H1 (cell line): Measurements from ENCODE around the gene CAT. TPM values are rescaled to one million over a fixed set of nuclear protein-coding genes. Genes with fewer than 3 reads are reported as not detected.

Experiments used
- CTCF ChIA-PET: fragments of 300-600 bp; sonication (Branson Sonifier 250); formaldehyde crosslinking; loops from one replicate; lab custom pipeline; 2021; ENCODE audit not compliant: partially characterized antibody; lab: Charles Lee
- POLR2A ChIA-PET: fragments of 300-600 bp; sonication (Branson Sonifier 250); formaldehyde crosslinking; loops from one replicate; lab custom pipeline; 2021; ENCODE audit warnings: inconsistent platforms; ENCODE audit not compliant: partially characterized antibody; lab: Charles Lee
- DNase-seq, 2 experiments: peaks; one replicate each; pipeline versions ENCODE4 v3.0.0 to v3.0.0-alpha.2; 2010 to 2022; ENCODE audit warnings: low spot score in 2 of 2, low read depth in 1 of 2, mixed read lengths in 1 of 2
- FAIRE-seq: peaks from 2 replicates; lab custom pipeline; 2011; peaks lifted over from hg19 to GRCh38; lab: Jason Lieb, UNC
- H2AFZ ChIP-seq: 2 replicates; pipeline ENCODE4 v1.8.1; 2012; ENCODE audit warnings: low read length, inconsistent platforms
- H2AK5ac ChIP-seq: 2 replicates; pipeline ENCODE4 v1.6.1; 2013; ENCODE audit warnings: low read depth, low read length
- H2BK120ac ChIP-seq: replicated peaks from 2 replicates; pipeline ENCODE3; 2013; ENCODE audit warnings: low read depth, low read length, inconsistent platforms
- H2BK12ac ChIP-seq: 2 replicates; pipeline ENCODE4 v1.6.1; 2013; ENCODE audit warnings: low read depth, low read length
- H2BK15ac ChIP-seq: 2 replicates; pipeline ENCODE4 v1.6.1; 2013; ENCODE audit warnings: low read length
- H2BK20ac ChIP-seq: 2 replicates; pipeline ENCODE4 v1.6.1; 2013; ENCODE audit warnings: low read length
- H2BK5ac ChIP-seq: 2 replicates; pipeline ENCODE4 v1.6.1; 2013; ENCODE audit warnings: low read depth, low read length
- H3K14ac ChIP-seq: 2 replicates; pipeline ENCODE4 v1.6.1; 2013; ENCODE audit warnings: inconsistent platforms; ENCODE audit not compliant: insufficient read length
- H3K18ac ChIP-seq: 2 replicates; pipeline ENCODE4 v1.6.1; 2013; ENCODE audit warnings: low read length; ENCODE audit errors: extremely low read depth
- H3K23ac ChIP-seq: 2 replicates; pipeline ENCODE4 v1.6.1; 2013; ENCODE audit warnings: inconsistent platforms; ENCODE audit not compliant: insufficient read length
- H3K23me2 ChIP-seq: 2 replicates; pipeline ENCODE4 v1.6.1; 2013; ENCODE audit warnings: low read depth, low read length
- H3K27ac ChIP-seq: 2 replicates; pipeline ENCODE4 v1.6.1; 2011; ENCODE audit warnings: low read depth, low read length, inconsistent platforms
- H3K27me3 ChIP-seq, 4 experiments: replicated peaks in 1 of 4; 1 replicate in 1 of 4; 2 replicates in 3 of 4; pipeline versions ENCODE4 v1.6.1 to v1.8.1; 2011 to 2013; ENCODE audit warnings: low read length in 3 of 4, mild to moderate bottlenecking in 3 of 4, inconsistent platforms in 2 of 4, mixed read lengths in 2 of 4, moderate library complexity in 1 of 4; ENCODE audit not compliant: control insufficient read depth in 3 of 4, insufficient read depth in 3 of 4; ENCODE audit errors: extremely low read depth in 1 of 4
- H3K36me3 ChIP-seq, 4 experiments: 2 replicates each; pipeline versions ENCODE4 v1.6.1 to v1.8.1; 2011 to 2013; ENCODE audit warnings: mild to moderate bottlenecking in 4 of 4, low read length in 3 of 4, moderate library complexity in 2 of 4, control low read depth in 1 of 4, inconsistent platforms in 1 of 4; ENCODE audit not compliant: insufficient read depth in 4 of 4, control insufficient read depth in 2 of 4
- H3K4ac ChIP-seq: replicated peaks from 2 replicates; pipeline ENCODE3; 2013; ENCODE audit warnings: low read length, low read depth, mixed read lengths, inconsistent platforms; ENCODE audit not compliant: insufficient read length
- H3K4me1 ChIP-seq, 4 experiments: replicated peaks in 1 of 4; 1 replicate in 1 of 4; 2 replicates in 3 of 4; pipeline versions ENCODE4 v1.6.1 to v1.8.1; 2011 to 2013; ENCODE audit warnings: low read length in 3 of 4, inconsistent platforms in 2 of 4, mixed read lengths in 1 of 4; ENCODE audit not compliant: insufficient read depth in 4 of 4, control insufficient read depth in 3 of 4
- H3K4me2 ChIP-seq, 2 experiments: 2 replicates each; pipeline versions ENCODE4 v1.6.1 to v1.8.1; 2011 to 2013; ENCODE audit warnings: low read depth in 2 of 2, low read length in 2 of 2, control low read depth in 1 of 2, inconsistent platforms in 1 of 2, mild to moderate bottlenecking in 1 of 2; ENCODE audit not compliant: insufficient read depth in 1 of 2
- H3K4me3 ChIP-seq, 4 experiments: fragments of 200-600, 300-600 bp in 1 of 4; sonication (generic), shearing (Covaris generic), sonication (Bioruptor Twin) in 1 of 4; 2 replicates each; pipeline versions ENCODE4 v1.5.1 to v1.8.1; 2011 to 2016; ENCODE audit warnings: low read length in 4 of 4, low read depth in 3 of 4, control low read depth in 2 of 4, inconsistent platforms in 2 of 4, mild to moderate bottlenecking in 2 of 4, mixed read lengths in 1 of 4, moderate library complexity in 1 of 4; ENCODE audit not compliant: insufficient read depth in 2 of 4; ENCODE audit errors: extremely low read depth in 1 of 4
- H3K56ac ChIP-seq: replicated peaks from 2 replicates; pipeline ENCODE3; 2013; ENCODE audit warnings: low read depth, mild to moderate bottlenecking, mixed read lengths, low read length, inconsistent platforms; ENCODE audit not compliant: insufficient read length
- H3K79me1 ChIP-seq: 2 replicates; pipeline ENCODE4 v1.6.1; 2013; ENCODE audit warnings: low read depth, low read length, control low read depth
- H3K79me2 ChIP-seq, 2 experiments: 2 replicates each; pipeline versions ENCODE4 v1.6.1 to v1.8.1; 2012 to 2013; ENCODE audit warnings: low read length in 2 of 2, mild to moderate bottlenecking in 2 of 2, inconsistent platforms in 1 of 2; ENCODE audit not compliant: insufficient read depth in 2 of 2, control insufficient read depth in 1 of 2
- H3K9ac ChIP-seq, 4 experiments: replicated peaks in 1 of 4; 1 replicate in 1 of 4; 2 replicates in 3 of 4; pipeline versions ENCODE4 v1.6.1 to v1.8.1; 2011 to 2013; ENCODE audit warnings: low read depth in 3 of 4, low read length in 3 of 4, control low read depth in 2 of 4, mild to moderate bottlenecking in 2 of 4, moderate library complexity in 2 of 4, inconsistent platforms in 1 of 4; ENCODE audit errors: extremely low read depth in 1 of 4
- H3K9me3 ChIP-seq, 2 experiments: 2 replicates each; pipeline versions ENCODE4 v1.6.1 to v1.8.1; 2012 to 2013; ENCODE audit warnings: mild to moderate bottlenecking in 2 of 2, moderate library complexity in 2 of 2, control low read depth in 1 of 2, inconsistent platforms in 1 of 2, low read depth in 1 of 2, low read length in 1 of 2, mixed read lengths in 1 of 2; ENCODE audit not compliant: insufficient read depth in 2 of 2
- H4K20me1 ChIP-seq, 2 experiments: replicated peaks in 1 of 2; 2 replicates each; pipeline versions ENCODE3 to v1.8.1; 2011 to 2013; ENCODE audit warnings: inconsistent platforms in 2 of 2, low read length in 2 of 2, mild to moderate bottlenecking in 1 of 2; ENCODE audit not compliant: insufficient read depth in 2 of 2, control insufficient read depth in 1 of 2
- H4K5ac ChIP-seq: 2 replicates; pipeline ENCODE4 v1.6.1; 2013; ENCODE audit warnings: low read length, low read depth, mixed read lengths, inconsistent platforms; ENCODE audit not compliant: insufficient read length
- H4K8ac ChIP-seq: 2 replicates; pipeline ENCODE4 v1.8.0; 2013; ENCODE audit warnings: mild to moderate bottlenecking, moderate library complexity, low read length, inconsistent platforms; ENCODE audit not compliant: insufficient read depth; ENCODE audit errors: extremely low read depth
- H4K91ac ChIP-seq: replicated peaks from 2 replicates; pipeline ENCODE3; 2013; ENCODE audit warnings: low read length, mixed read lengths, inconsistent platforms; ENCODE audit not compliant: insufficient read length
- BACH1 ChIP-seq: IDR thresholded peaks from 2 replicates; pipeline ENCODE4 v1.6.1; 2012; ENCODE audit warnings: low read length, improper control_type of control experiment
- CBX8 ChIP-seq: fragments of 300-800, 300-1000 bp; sonication (generic); IDR thresholded peaks from 2 replicates; pipeline ENCODE4 v1.7.1; 2016; ENCODE audit warnings: low read depth, low read length, borderline replicate concordance
- HDAC2 ChIP-seq, 2 experiments: fragments of 300-600 bp in 1 of 2; sonication (generic) in 1 of 2; IDR thresholded peaks; 2 replicates each; pipeline ENCODE4 v1.6.1; 2011 to 2012; ENCODE audit warnings: low read depth in 2 of 2, low read length in 2 of 2, mild to moderate bottlenecking in 2 of 2, moderate library complexity in 2 of 2, borderline replicate concordance in 1 of 2, inconsistent platforms in 1 of 2
- RFX5 ChIP-seq: IDR thresholded peaks from 2 replicates; pipeline ENCODE4 v1.6.1; 2011; ENCODE audit warnings: low read depth, low read length, improper control_type of control experiment, borderline replicate concordance
- TBP ChIP-seq: IDR thresholded peaks from 2 replicates; pipeline ENCODE4 v1.6.1; 2011; ENCODE audit warnings: low read depth, low read length, improper control_type of control experiment
- WGBS, 2 experiments: shearing (Covaris generic) in 1 of 2; methylation state at CpG; one replicate each; pipeline versions ENCODE4 v1.1.6 to v1.1.7; 2013 to 2015; ENCODE audit warnings: low lambda C conversion rate in 2 of 2, mixed read lengths in 2 of 2, inconsistent platforms in 1 of 2, low coverage in 1 of 2, missing lambda C conversion rate in 1 of 2; ENCODE audit not compliant: insufficient replicate concordance in 2 of 2, insufficient coverage in 1 of 2, insufficient read length in 1 of 2; ENCODE audit errors: extremely low coverage in 1 of 2, missing lambda C conversion rate in 1 of 2; 5-methylcytosine and 5-hydroxymethylcytosine counted together
- polyA plus RNA-seq, 7 experiments: library from polyadenylated mRNA; depleted of rRNA in 3 of 7; stranded (reverse) in 5 of 7; unstranded in 2 of 7; fragments of >200 nt in 5 of 7; fragments of 200-250 nt in 2 of 7; gene quantifications; 1 replicate in 5 of 7; 2 replicates in 1 of 7; 4 replicates in 1 of 7; pipeline versions ENCODE4 v1.2.1 to v1.2.3, GENCODE V29; 2011 to 2013; ENCODE audit warnings: missing spikeins in 2 of 7, mixed read lengths in 2 of 7
- total RNA-seq: library from RNA; stranded (reverse); fragmentation: NEBNext Ultra II Directional; extraction: Animal tissue kit (Norgen Biotek cat#: 25700); gene quantifications from 2 replicates; pipeline ENCODE4 v1.2.1, GENCODE V29; 2021

The CAT gene
- total and polyA plus RNA-seq, 2 of the 8 experiments (the other 6 are each of a cell fraction or from before 2014, with no cell fraction given): 9.6 to 15.0 TPM

DNA sequence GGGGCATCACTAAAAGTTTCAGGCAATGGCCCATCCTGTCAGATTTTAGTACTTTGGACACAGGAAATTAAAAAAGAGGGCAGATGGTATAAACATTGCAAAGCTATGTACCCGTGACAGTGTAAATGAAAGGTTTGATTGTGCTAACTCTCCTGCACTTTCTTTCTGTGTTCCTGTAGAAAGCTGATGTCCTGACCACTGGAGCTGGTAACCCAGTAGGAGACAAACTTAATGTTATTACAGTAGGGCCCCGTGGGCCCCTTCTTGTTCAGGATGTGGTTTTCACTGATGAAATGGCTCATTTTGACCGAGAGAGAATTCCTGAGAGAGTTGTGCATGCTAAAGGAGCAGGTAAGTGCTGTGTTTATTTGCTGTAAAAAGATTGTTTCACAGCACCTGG lies 10.3 kb downstream of the CAT start:
- Histone ChIP-seq H3K4me2 (no peak overlapping the region), H3K4me1 (no peaks in the 10 kb centered on the region), H3K36me3 (no peaks in the 10 kb centered on the region; a peak in 2 of 8 replicates), H4K8ac (no peak overlapping the region), H2BK20ac (no peak overlapping the region), H3K14ac (no peak overlapping the region), H3K9ac (no peak overlapping the region), H3K56ac (no peak overlapping the region), H3K4me3 (no peak overlapping the region), H2BK12ac (no peak overlapping the region), H3K9me3 (no peaks in the 10 kb centered on the region), H3K23me2 (no peaks in the 10 kb centered on the region), H4K91ac (no peak overlapping the region), H3K23ac (no peak overlapping the region), H2BK5ac (no peak overlapping the region), H3K79me1 (no peaks in the 10 kb centered on the region), H3K27me3 (no peaks in the 10 kb centered on the region), H3K18ac (no peak overlapping the region), H3K4ac (no peak overlapping the region), H3K27ac (no peak overlapping the region), H2AK5ac (no peak overlapping the region), H4K20me1 (no peaks in the 10 kb centered on the region), H2BK15ac (no peak overlapping the region), H2BK120ac (no peak overlapping the region), H2AFZ (no peak overlapping the region), H4K5ac (no peak overlapping the region), H3K79me2 (no peaks in the 10 kb centered on the region; a peak in 1 of 4 replicates)
- no peak for DNase-seq
- CTCF ChIA-PET: interaction anchor here (0.6 to 1.1 kb wide), 4 partner anchors 20 to 83 kb away, joined by 3 to 5 read pairs (median 3); no protein-coding TSS in a partner anchor
- POLR2A ChIA-PET: no interaction called here
- WGBS, 2 experiments: 89% methylated on average over 3 of the region's 3 CpGs; no CpG with 5 or more reads in 1 of the 2 experiments
- TF ChIP-seq RFX5: no peak
- no peak for TF ChIP-seq HDAC2 (IDR thresholded peaks at IDR 0.05; ENCODE audit: borderline replicate concordance in 1 of 2, low read depth in 2 of 2, low read length in 2 of 2)
- no peak for TF ChIP-seq TBP
- TF ChIP-seq CBX8: no peak
- no peak for TF ChIP-seq BACH1
- FAIRE-seq: no peak
